DND-41 (cell line): ENCODE results near the gene KRTAP5-1.
"Not testable (repeated sequence)": the region's sequence is repeated elsewhere in the genome, so short reads cannot be mapped to it uniquely, and the experiment has no call there.

Source experiments
- ATAC-seq: fragments of 200-7000 bp; cut with Tn5 transposase; 3 replicates; pipeline ENCODE4 v1.9.1; 2021; ENCODE audit warnings: low read depth; ENCODE audit not compliant: insufficient read depth
- DNase-seq: peaks from one replicate; pipeline ENCODE4 v3.0.0-alpha.2; 2020
- H2AFZ ChIP-seq: 2 replicates; pipeline ENCODE4 v1.6.0; 2012; ENCODE audit warnings: low read depth, low read length
- H3K27ac ChIP-seq: 2 replicates; pipeline ENCODE4 v1.5.1; 2012; ENCODE audit warnings: low read length, inconsistent platforms
- H3K27me3 ChIP-seq: fragments of 200-600 bp; sonication (generic); 2 replicates; pipeline ENCODE4 v1.6.0; 2012; ENCODE audit warnings: low read length, mild to moderate bottlenecking, inconsistent platforms; ENCODE audit not compliant: insufficient read depth, poor library complexity
- H3K36me3 ChIP-seq: 2 replicates; pipeline ENCODE4 v1.5.1; 2012; ENCODE audit warnings: low read length, inconsistent platforms; ENCODE audit not compliant: insufficient read depth
- H3K4me1 ChIP-seq: 2 replicates; pipeline ENCODE4 v1.5.1; 2012; ENCODE audit warnings: mild to moderate bottlenecking, low read length; ENCODE audit not compliant: insufficient read depth
- H3K4me2 ChIP-seq: 2 replicates; pipeline ENCODE4 v1.6.0; 2012; ENCODE audit warnings: mild to moderate bottlenecking, moderate library complexity, low read length, inconsistent platforms; ENCODE audit not compliant: insufficient read depth
- H3K4me3 ChIP-seq, 2 experiments: fragments of 200-600 bp in 1 of 2; shearing (Covaris generic) in 1 of 2; 2 replicates each; pipeline ENCODE4 v1.5.1; 2012 to 2016; ENCODE audit warnings: inconsistent platforms in 2 of 2, low read length in 2 of 2, mild to moderate bottlenecking in 2 of 2, low read depth in 1 of 2, moderate library complexity in 1 of 2
- H3K79me2 ChIP-seq: 2 replicates; pipeline ENCODE4 v1.6.0; 2012; ENCODE audit warnings: low read length, inconsistent platforms; ENCODE audit not compliant: insufficient read depth
- H3K9ac ChIP-seq: 2 replicates; pipeline ENCODE4 v1.6.0; 2012; ENCODE audit warnings: low read depth, mild to moderate bottlenecking, inconsistent platforms, low read length, moderate library complexity
- H3K9me3 ChIP-seq: 2 replicates; pipeline ENCODE4 v1.5.1; 2012; ENCODE audit warnings: low read length, moderate library complexity, mild to moderate bottlenecking, inconsistent platforms; ENCODE audit not compliant: insufficient read depth, severe bottlenecking
- H4K20me1 ChIP-seq: 2 replicates; pipeline ENCODE4 v1.6.0; 2012; ENCODE audit warnings: low read length; ENCODE audit not compliant: insufficient read depth
- CTCF ChIP-seq: IDR thresholded peaks from 2 replicates; pipeline ENCODE4 v1.5.1; 2012; ENCODE audit warnings: borderline replicate concordance, low read length, moderate library complexity, mild to moderate bottlenecking; ENCODE audit not compliant: poor library complexity, severe bottlenecking; ENCODE audit errors: extremely low read depth
- EZH2 ChIP-seq: IDR thresholded peaks from 3 replicates; pipeline ENCODE4 v1.6.1; 2012; ENCODE audit warnings: borderline replicate concordance, low read depth, mild to moderate bottlenecking, moderate library complexity, low read length, inconsistent platforms; ENCODE audit not compliant: severe bottlenecking

The KRTAP5-1 gene

GRCh38 chr11:1598816-1599215, 13.7 kb upstream of the KRTAP5-1 start:
- Histone ChIP-seq H3K4me2 (no peak overlapping the region), H3K79me2 (no peaks in the 10 kb centered on the region), H4K20me1 (no peaks in the 10 kb centered on the region), H3K9me3 (no peaks in the 10 kb centered on the region), H3K27me3 (peaks cover 8% of the 10 kb centered on the region), H2AFZ (no peak overlapping the region), H3K4me3 (no peak overlapping the region), H3K9ac (no peak overlapping the region), H3K36me3 (no peaks in the 10 kb centered on the region), H3K4me1 (no peaks in the 10 kb centered on the region), H3K27ac (no peak overlapping the region)
- ATAC-seq (no peak), DNase-seq (no peak)
- TF ChIP-seq CTCF (no peak), EZH2 (no peak)

GRCh38 chr11:1598406-1598805, 13.3 kb upstream of the KRTAP5-1 start:
- H3K4me1 ChIP-seq, H3K9ac ChIP-seq, H3K27ac ChIP-seq, H3K36me3 ChIP-seq, H4K20me1 ChIP-seq, H2AFZ ChIP-seq, H3K79me2 ChIP-seq, H3K9me3 ChIP-seq, DNase-seq, H3K27me3 ChIP-seq, H3K4me3 ChIP-seq, ATAC-seq, H3K4me2 ChIP-seq: not testable (repeated sequence)

GRCh38 chr11:1597994-1598380, 12.9 kb upstream of the KRTAP5-1 start, which contains the start of gene KRTAP5-2:
KRTAP5-2 (minus strand) TSS chr11:1598294; CDS start chr11:1598250, 44 bp downstream.
- H3K9me3 ChIP-seq = no peaks in the 10 kb centered on the region
- H3K27me3 ChIP-seq = peaks cover 4% of the 10 kb centered on the region
- ATAC-seq (no peak), DNase-seq (no peak)
- H3K4me3 ChIP-seq = no peak within 1 kb of the TSS
- no peaks in the 10 kb centered on the region for H3K79me2 ChIP-seq
- TF ChIP-seq CTCF (no peak), EZH2 (no peak)
- no peaks in the 10 kb centered on the region for H4K20me1 ChIP-seq
- no peaks in the 10 kb centered on the region for H3K4me1 ChIP-seq
- no peak within 1 kb of the TSS for H3K27ac ChIP-seq
- no peak within 1 kb of the TSS for H3K4me2 ChIP-seq
- H3K36me3 ChIP-seq = no peaks in the 10 kb centered on the region
- no peak within 1 kb of the TSS for H2AFZ ChIP-seq
- H3K9ac ChIP-seq = no peak within 1 kb of the TSS

GRCh38 chr11:1597331-1597993, 12.4 kb upstream of the KRTAP5-1 start:
- Histone ChIP-seq H3K79me2 (no peaks in the 10 kb centered on the region), H3K27me3 (peaks cover 3% of the 10 kb centered on the region), H3K36me3 (no peaks in the 10 kb centered on the region), H4K20me1 (no peaks in the 10 kb centered on the region), H3K9me3 (no peaks in the 10 kb centered on the region), H3K4me3 (no peak overlapping the region), H3K4me1 (no peaks in the 10 kb centered on the region), H2AFZ (no peak overlapping the region), H3K9ac (no peak overlapping the region), H3K4me2 (no peak overlapping the region), H3K27ac (no peak overlapping the region)
- ATAC-seq = no peak
- DNase-seq = no peak
- no peak for TF ChIP-seq CTCF
- no peak for TF ChIP-seq EZH2

GRCh38 chr11:1596576-1597121, 11.6 kb upstream of the KRTAP5-1 start:
- not testable (repeated sequence) for H3K27ac ChIP-seq, H3K9ac ChIP-seq, H3K4me1 ChIP-seq, ATAC-seq, H3K4me3 ChIP-seq, H3K27me3 ChIP-seq, H3K79me2 ChIP-seq, H3K9me3 ChIP-seq, H2AFZ ChIP-seq, H3K36me3 ChIP-seq, H3K4me2 ChIP-seq, DNase-seq, H4K20me1 ChIP-seq
